K562 (cell line): ENCODE measurements around the gene ANKRD11. TPM values are rescaled to one million over a fixed set of nuclear protein-coding genes. Genes with fewer than 3 reads are reported as not detected.
A peak's percentile ranks its signal among the peaks of the same experiment; 100 is the strongest.

Experiments used
- ATAC-seq: fragments of 200-7000 bp; cut with Tn5 transposase; 3 replicates; pipeline ENCODE4 v1.9.1; 2020; ENCODE audit warnings: moderate library complexity
- BruUV-seq: library from RNA; stranded (reverse); fragments of 400-500 nt; replicated peaks from 2 replicates; lab custom pipeline; 2021; lab: Mats Ljungman, UMichigan
- CTCF ChIA-PET: fragments of 300-600 bp; formaldehyde crosslinking; extraction: SDS; loops from one replicate; lab custom pipeline; 2021; ENCODE audit warnings: low intra/inter-chr PET ratio; lab: Yijun Ruan, JAX
- POLR2A ChIA-PET: fragments of 300-600, 350-650 bp; sonication (Branson Sonifier 250); formaldehyde crosslinking; extraction: SDS; loops from one replicate; lab custom pipeline; 2021; ENCODE audit warnings: antibody characterized with exemption, inconsistent platforms; lab: Yijun Ruan, JAX
- DNase-seq, 4 experiments: peaks; one replicate each; pipeline versions ENCODE4 v3.0.0 to v3.0.0-alpha.2; 2011 to 2018; ENCODE audit warnings: low spot score in 3 of 4, mixed read lengths in 3 of 4; ENCODE audit errors: extremely low read depth in 1 of 4
- FAIRE-seq: peaks from 2 replicates; lab custom pipeline; 2011; peaks lifted over from hg19 to GRCh38; lab: Jason Lieb, UNC
- H2AFZ ChIP-seq: 2 replicates; pipeline ENCODE4 v1.6.0; 2011; ENCODE audit warnings: low read depth, low read length, control low read depth, inconsistent platforms
- H3K27ac ChIP-seq: fragments of 200-600 bp; 3 replicates; pipeline ENCODE4 v1.8.0; 2011; ENCODE audit warnings: low read depth, mild to moderate bottlenecking, control low read depth, inconsistent platforms, low read length, moderate library complexity, mixed read lengths; ENCODE audit errors: extremely low read depth
- H3K27me3 ChIP-seq, 2 experiments: fragments of 300-600 bp in 1 of 2; 2 replicates in 1 of 2; 3 replicates in 1 of 2; pipeline versions ENCODE4 v1.6.0 to v1.8.0; 2011; ENCODE audit warnings: inconsistent platforms in 2 of 2, low read length in 2 of 2, mild to moderate bottlenecking in 1 of 2, mixed read lengths in 1 of 2, moderate library complexity in 1 of 2; ENCODE audit not compliant: control insufficient read depth in 2 of 2, insufficient read depth in 2 of 2
- H3K36me3 ChIP-seq: fragments of 300-600 bp; 3 replicates; pipeline ENCODE4 v1.8.0; 2011; ENCODE audit warnings: mild to moderate bottlenecking, low read length, inconsistent platforms; ENCODE audit not compliant: control insufficient read depth, insufficient read depth
- H3K4me1 ChIP-seq, 2 experiments: fragments of 200-600 bp in 1 of 2; replicated peaks in 1 of 2; 2 replicates in 1 of 2; 3 replicates in 1 of 2; pipeline versions ENCODE4 v1.5.1 to v1.8.0; 2011; ENCODE audit warnings: inconsistent platforms in 2 of 2, low read length in 2 of 2, mild to moderate bottlenecking in 1 of 2, mixed read lengths in 1 of 2, moderate library complexity in 1 of 2; ENCODE audit not compliant: control insufficient read depth in 2 of 2, insufficient read depth in 2 of 2
- H3K4me2 ChIP-seq: 2 replicates; pipeline ENCODE4 v1.6.1; 2011; ENCODE audit warnings: low read length, control low read depth, inconsistent platforms, mixed read lengths; ENCODE audit not compliant: insufficient read depth
- H3K4me3 ChIP-seq: fragments of 200-600 bp; sonication (generic), shearing (Covaris generic); 2 replicates; pipeline ENCODE4 v1.5.1; 2016; ENCODE audit warnings: control low read depth, inconsistent platforms
- H3K79me2 ChIP-seq: fragments of 200-600 bp; 3 replicates; pipeline ENCODE4 v1.8.0; 2011; ENCODE audit warnings: low read length, inconsistent platforms; ENCODE audit not compliant: control insufficient read depth, insufficient read depth
- H3K9ac ChIP-seq, 2 experiments: 2 replicates each; pipeline versions ENCODE4 v1.6.0 to v1.6.1; 2011; ENCODE audit warnings: low read depth in 2 of 2, low read length in 2 of 2, control low read depth in 1 of 2, inconsistent platforms in 1 of 2, mild to moderate bottlenecking in 1 of 2, mixed read lengths in 1 of 2; ENCODE audit not compliant: insufficient read depth in 1 of 2
- H3K9me1 ChIP-seq: one replicate; pipeline ENCODE4 v1.6.0; 2011; ENCODE audit warnings: inconsistent platforms, mild to moderate bottlenecking, low read length, moderate library complexity; ENCODE audit not compliant: control insufficient read depth, insufficient read depth
- H3K9me3 ChIP-seq: replicated peaks from 2 replicates; pipeline ENCODE4 v1.5.1; 2011; ENCODE audit warnings: low read depth, low read length, inconsistent platforms; ENCODE audit not compliant: control insufficient read depth, insufficient read depth
- H4K20me1 ChIP-seq: replicated peaks from 2 replicates; pipeline ENCODE4 v1.6.1; 2011; ENCODE audit warnings: low read length, inconsistent platforms, mixed read lengths; ENCODE audit not compliant: control insufficient read depth, insufficient read depth
- CTCF ChIP-seq, 3 experiments: IDR thresholded peaks in 2 of 3; conservative IDR thresholded peaks in 1 of 3; 2 replicates each; pipeline ENCODE4 v1.5.1; 2011 to 2012; ENCODE audit warnings: low read length in 3 of 3, mild to moderate bottlenecking in 3 of 3, control low read depth in 2 of 3, improper control_type of control experiment in 1 of 3, inconsistent platforms in 1 of 3, low read depth in 1 of 3, mixed read lengths in 1 of 3, moderate library complexity in 1 of 3; ENCODE audit not compliant: insufficient read depth in 2 of 3
- POLR2G ChIP-seq: fragments of 200-400 bp; formaldehyde crosslinking; IDR thresholded peaks from 2 replicates; pipeline ENCODE4 v1.6.1; 2017; ENCODE audit warnings: low read depth, mild to moderate bottlenecking, antibody characterized with exemption, low read length, moderate library complexity
- RBM22 ChIP-seq: fragments of 200-400 bp; formaldehyde crosslinking; IDR thresholded peaks from 2 replicates; pipeline ENCODE4 v1.6.1; 2018; ENCODE audit warnings: low read length, low read depth; ENCODE audit not compliant: poor library complexity, severe bottlenecking
- ZKSCAN3 ChIP-seq: fragments of 250-450 bp; sonication (Bioruptor Pico); IDR thresholded peaks from 2 replicates; pipeline ENCODE4 v1.4.0; 2020
- WGBS: fragments of 100-300 bp; shearing (Covaris generic); methylation state at CpG from one replicate; pipeline ENCODE4 v1.1.6; 2016; ENCODE audit warnings: low coverage, mixed read lengths; ENCODE audit not compliant: insufficient coverage; ENCODE audit errors: missing lambda C conversion rate; 5-methylcytosine and 5-hydroxymethylcytosine counted together
- in situ Hi-C: fragments of 300-500 bp; cut with MboI; formaldehyde crosslinking; loops from 4 replicates; pipeline ENCODE4 v1.15.0; 2018; ENCODE audit warnings: inconsistent platforms, mixed read lengths
- intact Hi-C: fragments of 100-400 bp; cut with micrococcal nuclease; formaldehyde crosslinking; loops from 2 replicates; pipeline ENCODE4 v1.14.2; 2022
- polyA plus RNA-seq, 8 experiments: library from polyadenylated mRNA; depleted of rRNA in 4 of 8; stranded (reverse) in 5 of 8; unstranded in 3 of 8; fragments of >200 nt; fragmentation: Nextera tagmentation in 2 of 8; fragmentation: Illumina TruSeq in 1 of 8; extraction: Ambion mirVana in 2 of 8; extraction: Trizol in 1 of 8; gene quantifications; 2 replicates each; pipeline versions ENCODE4 v1.2.1 to v1.2.3, GENCODE V29; 2011 to 2014; ENCODE audit warnings: inconsistent platforms in 1 of 8, missing spikeins in 1 of 8
- total RNA-seq, 7 experiments: library from RNA; depleted of rRNA in 6 of 7; stranded (reverse); fragments of >200 nt in 6 of 7; fragmentation: Illumina TruSeq in 2 of 7; extraction: Trizol in 2 of 7; gene quantifications; 2 replicates each; pipeline versions ENCODE4 v1.2.1 to v1.2.3, GENCODE V29; 2011 to 2021; ENCODE audit warnings: low replicate concordance in 1 of 7

Gene ANKRD11
- total and polyA plus RNA-seq, 9 of the 15 experiments (the other 6 are each of a cell fraction or from before 2014, with no cell fraction given), result 4.7 to 126 (median 31.7) TPM

DNA sequence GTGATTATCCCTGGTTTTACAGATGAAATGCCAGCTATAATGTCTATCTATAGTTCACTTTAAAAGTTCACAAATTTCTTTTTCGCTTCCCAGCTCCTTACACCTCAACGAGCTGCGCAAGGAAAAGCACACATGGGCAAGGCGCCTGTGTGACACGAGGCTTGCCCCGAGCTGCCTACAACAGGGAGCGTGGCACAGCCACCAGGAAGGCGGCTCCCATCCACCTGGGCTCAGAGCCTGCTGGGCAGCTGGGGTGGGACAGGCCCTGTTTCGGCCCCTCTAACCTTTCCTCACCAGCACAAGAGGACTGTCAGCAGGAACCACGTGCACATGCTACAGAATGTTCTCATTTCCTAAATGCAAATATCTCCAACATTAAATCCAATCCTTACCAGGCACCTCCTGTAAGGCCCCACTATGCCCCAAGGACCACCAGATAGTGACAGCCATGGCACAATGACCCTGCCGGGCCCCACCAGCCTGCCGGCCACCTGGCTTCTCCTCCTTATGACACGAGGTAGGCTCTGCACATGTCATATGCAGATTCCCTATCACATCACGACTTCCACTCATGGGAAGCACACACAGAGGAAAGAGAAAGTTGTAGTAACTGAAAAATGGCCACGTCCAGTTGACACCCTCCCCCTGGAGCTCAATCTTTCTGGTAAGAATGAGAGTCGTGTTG is 180.8 kb downstream of the ANKRD11 start:
- BruUV-seq, result no TSS peak
- Histone ChIP-seq H2AFZ (no peak overlapping the region), H3K4me3 (no peak overlapping the region), H3K9ac (no peak overlapping the region), H3K4me2 (no peak overlapping the region), H3K36me3 (peaks cover 74% of the 10 kb centered on the region; the same call in 2 of the 3 replicates), H3K9me1 (no peaks in the 10 kb centered on the region), H4K20me1 (peaks cover 4% of the 10 kb centered on the region), H3K9me3 (no peaks in the 10 kb centered on the region), H3K27ac (no peak overlapping the region), H3K79me2 (peaks cover 85% of the 10 kb centered on the region), H3K4me1 (peaks cover 0 to 25% of the 10 kb centered on the region in 2 experiments; a peak in 2 of 5 replicates), H3K27me3 (no peaks in the 10 kb centered on the region)
- intact Hi-C loops, result no loop called here
- POLR2A ChIA-PET, result interaction anchor here (0.7 to 1.2 kb wide), 3 partner anchors 12 to 17 kb away, joined by 3 read pairs; no protein-coding TSS in a partner anchor
- ATAC-seq (no peak), FAIRE-seq (no peak), DNase-seq (no peak)
- WGBS, result 82% methylated on average over 16 of the region's 16 CpGs
- in situ Hi-C loops, result no loop called here
- CTCF ChIA-PET, result no interaction called here
- TF ChIP-seq POLR2G (peak; percentile 64), ZKSCAN3 (no peak), CTCF (IDR thresholded peaks at IDR 0.05 in 2 of 3, conservative IDR thresholded peaks at IDR 0.05 in 1 of 3; ENCODE audit: insufficient read depth in 2 of 3, low read depth in 1 of 3, low read length in 3 of 3) (no peak), RBM22 (peak; percentile 74)
